PC-9 (cell line): ENCODE data around the gene TLN1. TPM values are rescaled to one million over a fixed set of nuclear protein-coding genes. Genes with fewer than 3 reads are reported as not detected.

Experiments used
- BruUV-seq: library from RNA; stranded (reverse); fragments of 400-500 nt; replicated peaks from 2 replicates; lab custom pipeline; 2021; lab: Mats Ljungman, UMichigan
- CTCF ChIA-PET: fragments of 300-600 bp; sonication (Branson Sonifier 250); formaldehyde crosslinking; loops from one replicate; lab custom pipeline; 2022; ENCODE audit warnings: antibody characterized with exemption; lab: Charles Lee
- POLR2A ChIA-PET: fragments of 300-600 bp; sonication (Branson Sonifier 250); formaldehyde crosslinking; loops from one replicate; lab custom pipeline; 2022; ENCODE audit warnings: antibody characterized with exemption; ENCODE audit not compliant: unreplicated experiment; lab: Charles Lee
- DNase-seq, 2 experiments: peaks; one replicate each; pipeline versions ENCODE4 v3.0.0 to v3.0.0-alpha.2; 2015 to 2022; ENCODE audit warnings: mixed read lengths in 1 of 2
- H2AFZ ChIP-seq: fragments of 200-600 bp; sonication (generic); 2 replicates; pipeline ENCODE4 v1.8.1; 2017; ENCODE audit warnings: antibody characterized with exemption
- H3F3A ChIP-seq: fragments of 200-600 bp; sonication (generic); 2 replicates; pipeline ENCODE4 v1.8.1; 2017; ENCODE audit warnings: antibody characterized with exemption, mild to moderate bottlenecking, low read depth; ENCODE audit not compliant: insufficient read depth
- H3K27ac ChIP-seq: fragments of 200-600 bp; sonication (generic); 2 replicates; pipeline ENCODE4 v1.6.1; 2016; ENCODE audit warnings: mixed run types
- H3K27me3 ChIP-seq: fragments of 200-600 bp; sonication (generic); 2 replicates; pipeline ENCODE4 v1.6.1; 2016; ENCODE audit warnings: low read depth, mixed run types; ENCODE audit not compliant: insufficient read depth
- H3K36me3 ChIP-seq: fragments of 200-600 bp; sonication (generic); 2 replicates; pipeline ENCODE4 v1.6.1; 2016; ENCODE audit warnings: low read depth, mixed run types
- H3K4me1 ChIP-seq: fragments of 200-600 bp; sonication (generic); replicated peaks from 2 replicates; pipeline ENCODE4 v1.6.1; 2016; ENCODE audit warnings: mixed run types; ENCODE audit not compliant: insufficient read depth
- H3K4me2 ChIP-seq: fragments of 200-600 bp; sonication (generic); 2 replicates; pipeline ENCODE4 v1.6.1; 2017; ENCODE audit warnings: mixed run types
- H3K4me3 ChIP-seq: fragments of 200-600 bp; sonication (generic); 2 replicates; pipeline ENCODE4 v1.6.1; 2016; ENCODE audit warnings: mixed run types
- H3K79me2 ChIP-seq: fragments of 200-600 bp; sonication (generic); 2 replicates; pipeline ENCODE4 v1.6.1; 2017; ENCODE audit warnings: low read depth, mixed run types
- H3K9me2 ChIP-seq: fragments of 200-600 bp; sonication (generic); 2 replicates; pipeline ENCODE4 v1.8.1; 2017; ENCODE audit warnings: mild to moderate bottlenecking; ENCODE audit not compliant: insufficient read depth
- H3K9me3 ChIP-seq: fragments of 200-600 bp; sonication (generic); 2 replicates; pipeline ENCODE4 v1.8.1; 2016; ENCODE audit warnings: low read depth; ENCODE audit not compliant: insufficient read depth
- H4K20me1 ChIP-seq: fragments of 200-600 bp; sonication (generic); 2 replicates; pipeline ENCODE4 v1.8.1; 2017; ENCODE audit not compliant: insufficient read depth
- EZH2 ChIP-seq: fragments of 200-600 bp; sonication (generic); IDR thresholded peaks from 2 replicates; pipeline ENCODE4 v1.8.0; 2017; ENCODE audit warnings: antibody characterized with exemption, low read depth
- intact Hi-C: fragments of 100-400 bp; cut with micrococcal nuclease; formaldehyde crosslinking; loops from one replicate; pipeline ENCODE4 v1.10.0; 2022; ENCODE audit not compliant: unreplicated experiment
- total RNA-seq: library from RNA; stranded (reverse); gene quantifications from 2 replicates; pipeline ENCODE4 v1.2.3, GENCODE V29; 2021
- TF ChIP-seq, protein P1 (sequence below): fragments of 200-600 bp; sonication (generic); conservative IDR thresholded peaks from 2 replicates; pipeline ENCODE4 v1.6.1; 2017; ENCODE audit warnings: mixed run types, antibody characterized with exemption, mild to moderate bottlenecking, moderate library complexity

The TLN1 gene
- total RNA-seq, 1 experiment from 2014 or later: 101 TPM

DNA sequence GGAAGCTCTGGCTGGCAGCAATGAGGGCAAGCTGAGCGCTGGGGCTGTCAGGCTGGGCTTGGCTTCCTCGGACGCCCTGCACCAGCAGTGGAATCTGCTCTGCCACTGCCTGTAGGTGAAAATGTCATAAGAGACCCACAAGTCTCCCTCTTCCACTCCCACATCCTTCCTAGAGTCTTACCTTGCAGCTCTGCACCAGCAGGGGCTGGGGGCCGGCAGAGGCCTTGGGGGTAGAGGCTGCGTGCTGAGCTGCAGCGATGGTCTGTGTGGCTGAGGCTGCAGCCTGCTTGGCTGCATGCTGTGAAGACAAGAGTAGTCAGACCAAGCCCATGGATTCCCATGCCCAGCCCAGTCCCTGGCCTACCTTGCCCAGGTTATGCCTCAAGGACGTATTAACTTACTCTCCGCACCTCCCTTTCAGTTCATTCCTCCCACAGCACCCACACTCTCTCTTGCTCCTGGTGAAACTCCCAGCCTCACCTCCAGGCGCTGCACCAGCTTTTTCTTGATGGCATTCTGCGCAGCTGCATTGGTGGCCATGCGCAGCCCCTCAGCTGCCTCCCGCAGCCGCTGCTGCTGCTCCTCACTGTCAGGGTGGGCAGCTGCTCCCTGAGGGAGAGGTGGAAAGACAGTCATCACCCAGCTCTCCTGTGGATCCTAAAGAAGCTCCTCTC, 17.3 kb downstream of the TLN1 start:
- DNase-seq: no peak
- Histone ChIP-seq H3K27ac (no peak overlapping the region), H3K4me1 (peaks cover 21% of the 10 kb centered on the region), H3F3A (peaks cover 19% of the 10 kb centered on the region), H3K9me2 (no peaks in the 10 kb centered on the region), H3K36me3 (peaks cover 4% of the 10 kb centered on the region; the same call in 1 of the 2 replicates), H3K27me3 (no peaks in the 10 kb centered on the region), H4K20me1 (no peaks in the 10 kb centered on the region), H3K4me3 (no peak overlapping the region), H3K4me2 (no peak overlapping the region), H2AFZ (no peak overlapping the region), H3K79me2 (no peaks in the 10 kb centered on the region), H3K9me3 (no peaks in the 10 kb centered on the region)
- no TSS peak for BruUV-seq
- intact Hi-C loops: no loop called here
- POLR2A ChIA-PET: no interaction called here
- TF ChIP-seq, protein P1, sequence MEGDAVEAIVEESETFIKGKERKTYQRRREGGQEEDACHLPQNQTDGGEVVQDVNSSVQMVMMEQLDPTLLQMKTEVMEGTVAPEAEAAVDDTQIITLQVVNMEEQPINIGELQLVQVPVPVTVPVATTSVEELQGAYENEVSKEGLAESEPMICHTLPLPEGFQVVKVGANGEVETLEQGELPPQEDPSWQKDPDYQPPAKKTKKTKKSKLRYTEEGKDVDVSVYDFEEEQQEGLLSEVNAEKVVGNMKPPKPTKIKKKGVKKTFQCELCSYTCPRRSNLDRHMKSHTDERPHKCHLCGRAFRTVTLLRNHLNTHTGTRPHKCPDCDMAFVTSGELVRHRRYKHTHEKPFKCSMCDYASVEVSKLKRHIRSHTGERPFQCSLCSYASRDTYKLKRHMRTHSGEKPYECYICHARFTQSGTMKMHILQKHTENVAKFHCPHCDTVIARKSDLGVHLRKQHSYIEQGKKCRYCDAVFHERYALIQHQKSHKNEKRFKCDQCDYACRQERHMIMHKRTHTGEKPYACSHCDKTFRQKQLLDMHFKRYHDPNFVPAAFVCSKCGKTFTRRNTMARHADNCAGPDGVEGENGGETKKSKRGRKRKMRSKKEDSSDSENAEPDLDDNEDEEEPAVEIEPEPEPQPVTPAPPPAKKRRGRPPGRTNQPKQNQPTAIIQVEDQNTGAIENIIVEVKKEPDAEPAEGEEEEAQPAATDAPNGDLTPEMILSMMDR: no peak
- no peak for TF ChIP-seq EZH2
- CTCF ChIA-PET: interaction anchor here (0.6 kb wide), 1 partner anchor 1070 kb away, joined by 3 read pairs; no protein-coding TSS in a partner anchor

DNA sequence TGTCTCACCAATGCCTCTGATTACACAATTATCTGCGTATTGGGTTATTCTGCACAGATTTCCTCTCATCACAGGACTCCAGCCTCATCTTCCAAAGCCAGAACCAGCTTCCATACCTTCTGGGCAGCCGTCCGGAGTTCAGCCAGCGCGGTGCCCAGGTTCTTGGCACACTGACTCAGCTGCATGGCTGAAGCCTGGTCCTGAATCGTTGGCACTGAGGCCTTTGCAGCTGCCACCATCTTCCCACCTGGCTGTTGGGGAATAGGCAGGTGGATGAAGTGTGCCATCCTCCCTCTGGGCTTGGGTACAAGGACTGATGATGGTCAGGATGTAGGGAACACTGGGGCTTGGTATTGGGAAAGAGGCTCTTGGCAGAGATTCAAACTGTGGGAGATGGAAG, 17.9 kb downstream of the TLN1 start:
- H3F3A ChIP-seq: peaks cover 19% of the 10 kb centered on the region
- DNase-seq: no peak
- no peaks in the 10 kb centered on the region for H3K27me3 ChIP-seq
- H3K4me1 ChIP-seq: peaks cover 21% of the 10 kb centered on the region
- ChIA-PET CTCF (interaction anchor here (0.6 to 0.7 kb wide), 2 partner anchors 14 to 1069 kb away, joined by 3 to 4 read pairs; no protein-coding TSS in a partner anchor), POLR2A (no interaction called here)
- H3K79me2 ChIP-seq: no peaks in the 10 kb centered on the region
- H3K4me2 ChIP-seq: no peak overlapping the region
- no peaks in the 10 kb centered on the region for H4K20me1 ChIP-seq
- no peaks in the 10 kb centered on the region for H3K9me2 ChIP-seq
- no peak for TF ChIP-seq EZH2
- TF ChIP-seq, protein P1: no peak
- no peak overlapping the region for H3K4me3 ChIP-seq
- H2AFZ ChIP-seq: no peak overlapping the region
- no peak overlapping the region for H3K27ac ChIP-seq
- intact Hi-C loops: no loop called here
- H3K36me3 ChIP-seq: peaks cover 4% of the 10 kb centered on the region; the same call in 1 of the 2 replicates
- no TSS peak for BruUV-seq
- H3K9me3 ChIP-seq: no peaks in the 10 kb centered on the region

DNA sequence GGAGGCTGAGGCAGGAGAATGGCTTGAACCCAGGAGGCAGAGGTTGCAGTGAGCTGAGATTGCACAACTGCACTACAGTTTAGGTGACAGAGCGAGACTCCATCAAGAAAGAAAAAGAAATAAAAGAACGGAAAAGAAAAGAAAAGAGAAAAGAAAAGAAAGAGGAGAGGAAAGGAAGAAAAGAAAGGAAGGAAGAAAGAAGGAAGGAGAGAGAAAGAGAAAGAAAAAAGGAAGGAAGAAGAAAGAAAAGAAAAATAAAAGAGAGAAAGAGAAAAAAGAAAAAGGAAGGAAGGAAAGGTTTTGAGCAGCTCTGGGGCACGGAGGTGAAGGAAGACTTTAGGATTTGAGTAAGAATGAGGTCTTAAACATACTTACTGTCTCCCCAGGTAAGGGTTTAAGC, 18.4 kb downstream of the TLN1 start:
- Histone ChIP-seq H3K9me2 (no peaks in the 10 kb centered on the region), H3K4me2 (no peak overlapping the region), H3F3A (peaks cover 19% of the 10 kb centered on the region), H3K27me3 (no peaks in the 10 kb centered on the region), H3K36me3 (peaks cover 4% of the 10 kb centered on the region; the same call in 1 of the 2 replicates), H3K4me3 (no peak overlapping the region), H2AFZ (no peak overlapping the region), H4K20me1 (no peaks in the 10 kb centered on the region), H3K79me2 (no peaks in the 10 kb centered on the region), H3K9me3 (no peaks in the 10 kb centered on the region), H3K4me1 (peaks cover 21% of the 10 kb centered on the region), H3K27ac (no peak overlapping the region)
- intact Hi-C loops: no loop called here
- DNase-seq: no peak
- POLR2A ChIA-PET: no interaction called here
- CTCF ChIA-PET: interaction anchor here (0.7 kb wide), 1 partner anchor 15 kb away, joined by 4 read pairs; no protein-coding TSS in a partner anchor
- no peak for TF ChIP-seq EZH2
- TF ChIP-seq, protein P1: no peak
- no TSS peak for BruUV-seq
